Measurements from ENCODE around the gene CFAP126. TPM values are rescaled to one million over a fixed set of nuclear protein-coding genes. Genes with fewer than 3 reads are reported as not detected.
A peak's percentile ranks its signal among the peaks of the same experiment; 100 is the strongest.
"Not testable (repeated sequence)": the region's sequence is repeated elsewhere in the genome, so short reads cannot be mapped to it uniquely, and the experiment has no call there.

Gene CFAP126
- total RNA-seq, 3 donors from 2014 or later (not counting 1 experiment from before 2014, with no cell fraction given): not detected

GRCh38 chr1:161408429-161409052 is 40.9 kb upstream of the CFAP126 start:
- Mint-ChIP-seq H3K4me1 (peaks cover 38 to 44% of the 10 kb centered on the region in 2 donors), H3K4me3 (no peak overlapping the region), H3K36me3 (no peaks in the 10 kb centered on the region), H3K27ac (peak overlapping the region in 1 of 2 donors; percentile 94), H3K27me3 (ENCODE audit: low read depth in 2 of 2) (peaks cover 0 to 2% of the 10 kb centered on the region in 2 donors), H3K9me3 (peaks cover 0 to 2% of the 10 kb centered on the region in 2 donors)
- 96% methylated on average over 3 of the region's 3 CpGs for WGBS (ENCODE audit: insufficient coverage)
- Histone ChIP-seq H3K4me3 (ENCODE audit: low read length) (no peak overlapping the region), H3K36me3 (ENCODE audit: control insufficient read depth, insufficient read depth, low read length) (no peaks in the 10 kb centered on the region), H3K4me1 (ENCODE audit: control insufficient read depth, insufficient read depth, low read length) (peaks cover 13% of the 10 kb centered on the region), H3K27ac (ENCODE audit: low read length) (no peak overlapping the region), H3K27me3 (ENCODE audit: control insufficient read depth, insufficient read depth, low read length) (no peaks in the 10 kb centered on the region), H3K9me3 (ENCODE audit: control insufficient read depth, insufficient read depth, low read length) (no peaks in the 10 kb centered on the region)
- TF ChIP-seq CTCF (IDR thresholded peaks at IDR 0.05): no peak
- DNase-seq (no peak), ATAC-seq (no peak)
- intact Hi-C loops (cut with micrococcal nuclease): no loop called here

- Mint-ChIP-seq H3K27me3 (ENCODE audit: low read depth in 2 of 2) (peaks cover 0 to 2% of the 10 kb centered on the region in 2 donors), H3K9me3 (peaks cover 0 to 2% of the 10 kb centered on the region in 2 donors), H3K4me1 (peaks cover 45 to 47% of the 10 kb centered on the region in 2 donors), H3K27ac (no peak overlapping the region), H3K4me3 (no peak overlapping the region), H3K36me3 (no peaks in the 10 kb centered on the region)
- ATAC-seq: no peak
- H3K27me3 ChIP-seq (ENCODE audit: control insufficient read depth, insufficient read depth, low read length): no peaks in the 10 kb centered on the region
- H3K4me3 ChIP-seq (ENCODE audit: low read length): no peak overlapping the region
- H3K4me1 ChIP-seq (ENCODE audit: control insufficient read depth, insufficient read depth, low read length): peaks cover 13% of the 10 kb centered on the region
- H3K27ac ChIP-seq (ENCODE audit: low read length): no peak overlapping the region
- TF ChIP-seq CTCF (IDR thresholded peaks at IDR 0.05): no peak
- no peaks in the 10 kb centered on the region for H3K9me3 ChIP-seq (ENCODE audit: control insufficient read depth, insufficient read depth, low read length)
- WGBS (ENCODE audit: insufficient coverage): 95% methylated on average over 6 of the region's 6 CpGs
- intact Hi-C loops (cut with micrococcal nuclease): no loop called here
- H3K36me3 ChIP-seq (ENCODE audit: control insufficient read depth, insufficient read depth, low read length): no peaks in the 10 kb centered on the region
- no peak for DNase-seq
Observed at GRCh38 chr1:161407451-161407985, 39.8 kb upstream of the CFAP126 start.

- intact Hi-C loops (cut with micrococcal nuclease); H3K27me3 Mint-ChIP-seq (ENCODE audit: low read depth in 2 of 2): not testable (repeated sequence)
Observed at GRCh38 chr1:161406551-161406950, 38.9 kb upstream of the CFAP126 start.

GRCh38 chr1:161404051-161404597 is 36.4 kb upstream of the CFAP126 start:
- no peaks in the 10 kb centered on the region for H3K9me3 ChIP-seq (ENCODE audit: control insufficient read depth, insufficient read depth, low read length)
- H3K4me3 Mint-ChIP-seq: peak overlapping the region; percentile 52
- peaks cover 0 to 2% of the 10 kb centered on the region in 2 donors for H3K9me3 Mint-ChIP-seq
- ATAC-seq: no peak
- no peaks in the 10 kb centered on the region for H3K36me3 ChIP-seq (ENCODE audit: control insufficient read depth, insufficient read depth, low read length)
- no peaks in the 10 kb centered on the region for H3K36me3 Mint-ChIP-seq
- H3K4me3 ChIP-seq (ENCODE audit: low read length): no peak overlapping the region
- no peak for TF ChIP-seq CTCF (IDR thresholded peaks at IDR 0.05)
- no peak overlapping the region for H3K27ac Mint-ChIP-seq
- peaks cover 9% of the 10 kb centered on the region for H3K4me1 ChIP-seq (ENCODE audit: control insufficient read depth, insufficient read depth, low read length)
- H3K27me3 ChIP-seq (ENCODE audit: control insufficient read depth, insufficient read depth, low read length): no peaks in the 10 kb centered on the region
- WGBS (ENCODE audit: insufficient coverage): 59% methylated on average over 11 of the region's 11 CpGs
- peaks cover 0 to 5% of the 10 kb centered on the region in 2 donors for H3K27me3 Mint-ChIP-seq (ENCODE audit: low read depth in 2 of 2)
- H3K4me1 Mint-ChIP-seq: peaks cover 49 to 57% of the 10 kb centered on the region in 2 donors
- no peak for DNase-seq
- no peak overlapping the region for H3K27ac ChIP-seq (ENCODE audit: low read length)
- intact Hi-C loops (cut with micrococcal nuclease): no loop called here

More at GRCh38 chr1:161406551-161406950, 38.9 kb upstream of the CFAP126 start:
- H3K27ac ChIP-seq (ENCODE audit: low read length); H3K4me3 Mint-ChIP-seq; H3K36me3 Mint-ChIP-seq; H3K9me3 ChIP-seq (ENCODE audit: control insufficient read depth, insufficient read depth, low read length); H3K27me3 ChIP-seq (ENCODE audit: control insufficient read depth, insufficient read depth, low read length); H3K36me3 ChIP-seq (ENCODE audit: control insufficient read depth, insufficient read depth, low read length); H3K27ac Mint-ChIP-seq; H3K9me3 Mint-ChIP-seq; H3K4me3 ChIP-seq (ENCODE audit: low read length); ATAC-seq; DNase-seq: not testable (repeated sequence)
- H3K4me1 Mint-ChIP-seq: peaks cover 45 to 54% of the 10 kb centered on the region in 2 donors
- H3K4me1 ChIP-seq (ENCODE audit: control insufficient read depth, insufficient read depth, low read length): peaks cover 13% of the 10 kb centered on the region
- 97% methylated on average over 17 of the region's 17 CpGs for WGBS (ENCODE audit: insufficient coverage)
